H1 (cell line): Measurements from ENCODE around the gene JAG1. TPM values are rescaled to one million over a fixed set of nuclear protein-coding genes. Genes with fewer than 3 reads are reported as not detected.

ENCODE experiments used
- CEBPB ChIP-seq: IDR thresholded peaks from 2 replicates; pipeline ENCODE4 v1.6.1; 2012; ENCODE audit warnings: low read depth, low read length
- EGR1 ChIP-seq: IDR thresholded peaks from 2 replicates; pipeline ENCODE4 v1.6.1; 2011; ENCODE audit warnings: low read depth, low read length, borderline replicate concordance
- SAP30 ChIP-seq: fragments of 300-600 bp; sonication (generic); IDR thresholded peaks from 2 replicates; pipeline ENCODE4 v1.7.1; 2012; ENCODE audit warnings: low read length, moderate library complexity, mild to moderate bottlenecking, inconsistent platforms; ENCODE audit not compliant: insufficient read depth, insufficient replicate concordance
- SP4 ChIP-seq: IDR thresholded peaks from 2 replicates; pipeline ENCODE4 v1.6.1; 2012; ENCODE audit warnings: low read length, inconsistent platforms
- polyA plus RNA-seq, 7 experiments: library from polyadenylated mRNA; depleted of rRNA in 3 of 7; stranded (reverse) in 5 of 7; unstranded in 2 of 7; fragments of >200 nt in 5 of 7; fragments of 200-250 nt in 2 of 7; gene quantifications; 1 replicate in 5 of 7; 2 replicates in 1 of 7; 4 replicates in 1 of 7; pipeline versions ENCODE4 v1.2.1 to v1.2.3, GENCODE V29; 2011 to 2013; ENCODE audit warnings: missing spikeins in 2 of 7, mixed read lengths in 2 of 7
- total RNA-seq: library from RNA; stranded (reverse); fragmentation: NEBNext Ultra II Directional; extraction: Animal tissue kit (Norgen Biotek cat#: 25700); gene quantifications from 2 replicates; pipeline ENCODE4 v1.2.1, GENCODE V29; 2021

JAG1 gene
- total and polyA plus RNA-seq, 2 of the 8 experiments (the other 6 are each of a cell fraction or from before 2014, with no cell fraction given): 13.5 to 27.3 TPM

- TF ChIP-seq SAP30 (no peak), SP4 (no peak), EGR1 (no peak), CEBPB (no peak)
Observed at GRCh38 chr20:10652660-10653261, 21.0 kb downstream of the JAG1 start (continued).
